ENCODE results near the gene CYB561.

The CYB561 gene

GRCh38 chr17:63488851-63489250 lies 42.7 kb upstream of the CYB561 start:
- no peak overlapping the region for H3K27ac ChIP-seq (ENCODE audit: low read depth, low read length)
- no peaks in the 10 kb centered on the region for H3K36me3 ChIP-seq (ENCODE audit: insufficient read depth, low read length)
- H3K4me1 ChIP-seq (ENCODE audit: control insufficient read depth, insufficient read depth, low read length, unreplicated experiment) = no peaks in the 10 kb centered on the region
- H3K4me3 ChIP-seq (ENCODE audit: low read depth, low read length) = no peak overlapping the region
- H3K79me2 ChIP-seq (ENCODE audit: control insufficient read depth, insufficient read depth, low read length, unreplicated experiment) = no peaks in the 10 kb centered on the region
- no peak overlapping the region for H2AFZ ChIP-seq (ENCODE audit: low read length, unreplicated experiment)
- no peaks in the 10 kb centered on the region for H3K27me3 ChIP-seq (ENCODE audit: insufficient read depth, low read length)

- H3K36me3 ChIP-seq (ENCODE audit: insufficient read depth, low read length) = no peaks in the 10 kb centered on the region
- H2AFZ ChIP-seq (ENCODE audit: low read length, unreplicated experiment) = no peak overlapping the region
- no peaks in the 10 kb centered on the region for H3K4me1 ChIP-seq (ENCODE audit: control insufficient read depth, insufficient read depth, low read length, unreplicated experiment)
- H3K27me3 ChIP-seq (ENCODE audit: insufficient read depth, low read length) = no peaks in the 10 kb centered on the region
- H3K27ac ChIP-seq (ENCODE audit: low read depth, low read length) = no peak overlapping the region
- H3K4me3 ChIP-seq (ENCODE audit: low read depth, low read length) = no peak overlapping the region
- no peaks in the 10 kb centered on the region for H3K79me2 ChIP-seq (ENCODE audit: control insufficient read depth, insufficient read depth, low read length, unreplicated experiment)
Measured at GRCh38 chr17:63487014-63487339, 40.9 kb upstream of the CYB561 start.

GRCh38 chr17:63486317-63487013 lies 40.4 kb upstream of the CYB561 start:
- no peak overlapping the region for H3K27ac ChIP-seq (ENCODE audit: low read depth, low read length)
- H3K36me3 ChIP-seq (ENCODE audit: insufficient read depth, low read length) = no peaks in the 10 kb centered on the region
- H2AFZ ChIP-seq (ENCODE audit: low read length, unreplicated experiment) = no peak overlapping the region

GRCh38 chr17:63483655-63484575 lies 37.8 kb upstream of the CYB561 start:
- Histone ChIP-seq H3K4me3 (ENCODE audit: low read depth, low read length) (no peak overlapping the region), H3K27me3 (ENCODE audit: insufficient read depth, low read length) (no peaks in the 10 kb centered on the region), H3K4me1 (ENCODE audit: control insufficient read depth, insufficient read depth, low read length, unreplicated experiment) (no peaks in the 10 kb centered on the region), H3K36me3 (ENCODE audit: insufficient read depth, low read length) (no peaks in the 10 kb centered on the region), H3K27ac (ENCODE audit: low read depth, low read length) (no peak overlapping the region), H3K79me2 (ENCODE audit: control insufficient read depth, insufficient read depth, low read length, unreplicated experiment) (no peaks in the 10 kb centered on the region), H2AFZ (ENCODE audit: low read length, unreplicated experiment) (no peak overlapping the region)

More at GRCh38 chr17:63486317-63487013, 40.4 kb upstream of the CYB561 start:
- no peak overlapping the region for H3K4me3 ChIP-seq (ENCODE audit: low read depth, low read length)
- H3K27me3 ChIP-seq (ENCODE audit: insufficient read depth, low read length) = no peaks in the 10 kb centered on the region
- no peaks in the 10 kb centered on the region for H3K4me1 ChIP-seq (ENCODE audit: control insufficient read depth, insufficient read depth, low read length, unreplicated experiment)
- H3K79me2 ChIP-seq (ENCODE audit: control insufficient read depth, insufficient read depth, low read length, unreplicated experiment) = no peaks in the 10 kb centered on the region

- Histone ChIP-seq H3K4me3 (ENCODE audit: low read depth, low read length) (no peak overlapping the region), H3K27ac (ENCODE audit: low read depth, low read length) (no peak overlapping the region), H2AFZ (ENCODE audit: low read length, unreplicated experiment) (no peak overlapping the region), H3K79me2 (ENCODE audit: control insufficient read depth, insufficient read depth, low read length, unreplicated experiment) (no peaks in the 10 kb centered on the region), H3K27me3 (ENCODE audit: insufficient read depth, low read length) (no peaks in the 10 kb centered on the region), H3K4me1 (ENCODE audit: control insufficient read depth, insufficient read depth, low read length, unreplicated experiment) (peaks cover 7% of the 10 kb centered on the region), H3K36me3 (ENCODE audit: insufficient read depth, low read length) (no peaks in the 10 kb centered on the region)
Measured at GRCh38 chr17:63483038-63483437, 36.9 kb upstream of the CYB561 start.

GRCh38 chr17:63482509-63482908 lies 36.4 kb upstream of the CYB561 start:
- Histone ChIP-seq H2AFZ (ENCODE audit: low read length, unreplicated experiment) (no peak overlapping the region), H3K79me2 (ENCODE audit: control insufficient read depth, insufficient read depth, low read length, unreplicated experiment) (no peaks in the 10 kb centered on the region), H3K27me3 (ENCODE audit: insufficient read depth, low read length) (no peaks in the 10 kb centered on the region), H3K4me1 (ENCODE audit: control insufficient read depth, insufficient read depth, low read length, unreplicated experiment) (peaks cover 12% of the 10 kb centered on the region), H3K4me3 (ENCODE audit: low read depth, low read length) (no peak overlapping the region), H3K27ac (ENCODE audit: low read depth, low read length) (no peak overlapping the region), H3K36me3 (ENCODE audit: insufficient read depth, low read length) (no peaks in the 10 kb centered on the region)

GRCh38 chr17:63481488-63481870 lies 35.4 kb upstream of the CYB561 start:
- Histone ChIP-seq H3K27me3 (ENCODE audit: insufficient read depth, low read length) (no peaks in the 10 kb centered on the region), H3K27ac (ENCODE audit: low read depth, low read length) (no peak overlapping the region), H3K79me2 (ENCODE audit: control insufficient read depth, insufficient read depth, low read length, unreplicated experiment) (no peaks in the 10 kb centered on the region), H3K36me3 (ENCODE audit: insufficient read depth, low read length) (no peaks in the 10 kb centered on the region), H3K4me1 (ENCODE audit: control insufficient read depth, insufficient read depth, low read length, unreplicated experiment) (peaks cover 12% of the 10 kb centered on the region), H2AFZ (ENCODE audit: low read length, unreplicated experiment) (no peak overlapping the region), H3K4me3 (ENCODE audit: low read depth, low read length) (no peak overlapping the region)

GRCh38 chr17:63480826-63481487 lies 34.9 kb upstream of the CYB561 start:
- no peaks in the 10 kb centered on the region for H3K79me2 ChIP-seq (ENCODE audit: control insufficient read depth, insufficient read depth, low read length, unreplicated experiment)
- no peaks in the 10 kb centered on the region for H3K27me3 ChIP-seq (ENCODE audit: insufficient read depth, low read length)
- H3K27ac ChIP-seq (ENCODE audit: low read depth, low read length) = no peak overlapping the region
- peaks cover 12% of the 10 kb centered on the region for H3K4me1 ChIP-seq (ENCODE audit: control insufficient read depth, insufficient read depth, low read length, unreplicated experiment)
- H3K36me3 ChIP-seq (ENCODE audit: insufficient read depth, low read length) = no peaks in the 10 kb centered on the region
- no peak overlapping the region for H2AFZ ChIP-seq (ENCODE audit: low read length, unreplicated experiment)
- H3K4me3 ChIP-seq (ENCODE audit: low read depth, low read length) = no peak overlapping the region

GRCh38 chr17:63480192-63480784 lies 34.2 kb upstream of the CYB561 start:
- Histone ChIP-seq H3K4me1 (ENCODE audit: control insufficient read depth, insufficient read depth, low read length, unreplicated experiment) (peaks cover 12% of the 10 kb centered on the region), H3K27me3 (ENCODE audit: insufficient read depth, low read length) (no peaks in the 10 kb centered on the region), H3K79me2 (ENCODE audit: control insufficient read depth, insufficient read depth, low read length, unreplicated experiment) (no peaks in the 10 kb centered on the region), H2AFZ (ENCODE audit: low read length, unreplicated experiment) (no peak overlapping the region), H3K4me3 (ENCODE audit: low read depth, low read length) (no peak overlapping the region), H3K27ac (ENCODE audit: low read depth, low read length) (no peak overlapping the region), H3K36me3 (ENCODE audit: insufficient read depth, low read length) (no peaks in the 10 kb centered on the region)

GRCh38 chr17:63479495-63480184 lies 33.5 kb upstream of the CYB561 start:
- no peak overlapping the region for H3K4me3 ChIP-seq (ENCODE audit: low read depth, low read length)
- no peak overlapping the region for H3K27ac ChIP-seq (ENCODE audit: low read depth, low read length)
- H3K36me3 ChIP-seq (ENCODE audit: insufficient read depth, low read length) = no peaks in the 10 kb centered on the region
- no peaks in the 10 kb centered on the region for H3K79me2 ChIP-seq (ENCODE audit: control insufficient read depth, insufficient read depth, low read length, unreplicated experiment)
- H3K27me3 ChIP-seq (ENCODE audit: insufficient read depth, low read length) = no peaks in the 10 kb centered on the region
- peaks cover 12% of the 10 kb centered on the region for H3K4me1 ChIP-seq (ENCODE audit: control insufficient read depth, insufficient read depth, low read length, unreplicated experiment)
- no peak overlapping the region for H2AFZ ChIP-seq (ENCODE audit: low read length, unreplicated experiment)
